Suprapubic skin (tissue), 3 donors: ENCODE results near the gene ZFP69.

ENCODE experiments used
- CTCF ChIP-seq, 2 donors: fragments of 200-600 bp in 1 of 2; fragments of 450-650 bp in 1 of 2; sonication (generic) in 1 of 2; IDR thresholded peaks; one replicate each; pipeline ENCODE4 v1.5.1; 2016 to 2019; ENCODE audit warnings: antibody characterized with exemption in 2 of 2, mild to moderate bottlenecking in 1 of 2, moderate library complexity in 1 of 2
- EP300 ChIP-seq: sonication (generic); formaldehyde crosslinking; IDR thresholded peaks from one replicate; pipeline ENCODE4 v1.6.1; 2017; ENCODE audit warnings: antibody characterized with exemption
- POLR2A ChIP-seq, 2 donors: fragments of 450-650 bp; IDR thresholded peaks; one replicate each; pipeline ENCODE4 v1.6.1; 2017; ENCODE audit warnings: antibody characterized with exemption in 2 of 2, mild to moderate bottlenecking in 2 of 2, moderate library complexity in 2 of 2

- TF ChIP-seq CTCF (IDR thresholded peaks at IDR 0.05) (no peak), EP300 (no peak), POLR2A (IDR thresholded peaks at IDR 0.05) (no peak)
Observed at GRCh38 chr1:40477678-40478053, 576 bp downstream of the ZFP69 start.
